ENCODE data around the gene PAK3. TPM values are rescaled to one million over a fixed set of nuclear protein-coding genes. Genes with fewer than 3 reads are reported as not detected.

PAK3 gene
- total and polyA plus RNA-seq, 2 donors (not counting 3 experiments of a cell fraction or from before 2014, with no cell fraction given), result 0.01 to 0.15 TPM

DNA sequence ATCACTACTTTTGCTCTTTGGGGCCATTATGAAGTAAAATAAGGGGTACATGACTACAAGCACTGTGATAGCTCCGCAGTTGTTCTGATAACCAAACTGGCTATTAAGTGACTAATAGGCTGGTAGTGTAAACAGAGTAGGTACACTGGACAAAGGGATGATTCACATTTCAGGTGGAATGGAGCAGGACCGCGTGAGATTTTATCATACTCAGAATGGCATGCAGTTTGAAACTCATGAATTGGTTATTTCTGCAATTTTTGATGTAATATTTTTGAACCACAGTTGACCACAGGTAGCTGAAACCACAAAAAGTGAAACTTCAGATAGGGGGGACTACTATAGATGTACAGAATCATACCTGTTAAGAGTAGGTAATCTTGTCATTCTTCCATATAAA, 55.8 kb downstream of the PAK3 start:
- dilution Hi-C loops (cut with MboI; ENCODE audit: extremely low pct_ligation_motif_present, low sequenced_read_pairs), result no loop called here
- BruUV-seq (replicated peaks), result no TSS peak

More for the DNA sequence above, 55.8 kb downstream of the PAK3 start:
- H4K20me1 ChIP-seq (replicated peaks; ENCODE audit: control insufficient read depth, extremely low read depth, insufficient read depth, low read length), result no peaks in the 10 kb centered on the region
- no peak overlapping the region for H3K4me2 ChIP-seq (ENCODE audit: insufficient read depth, low read length)
- ChIA-PET CTCF (no interaction called here), POLR2A (no interaction called here)
- no peaks in the 10 kb centered on the region for H3K9me3 ChIP-seq (replicated peaks; ENCODE audit: control insufficient read depth, insufficient read depth, low read length)
- no peaks in the 10 kb centered on the region for H3K27me3 ChIP-seq (ENCODE audit: control insufficient read depth in 2 of 2, insufficient read depth in 2 of 2, low read length in 2 of 2)
- no peak overlapping the region for H2AFZ ChIP-seq (ENCODE audit: low read depth, low read length)
- H3K27ac ChIP-seq (ENCODE audit: insufficient read depth, low read depth, low read length), result no peak overlapping the region
- intact Hi-C loops (cut with micrococcal nuclease), result no loop called here
- H3K4me1 ChIP-seq (ENCODE audit: control insufficient read depth, extremely low read depth, insufficient read depth, low read length), result no peaks in the 10 kb centered on the region
- no peaks in the 10 kb centered on the region for H3K36me3 ChIP-seq (ENCODE audit: control insufficient read depth in 2 of 2, extremely low read depth in 1 of 2, insufficient read depth in 2 of 2, low read length in 2 of 2)
- no peak overlapping the region for H3K4me3 ChIP-seq (replicated peaks in 1 of 3; ENCODE audit: insufficient read depth in 1 of 3, low read depth in 1 of 3, low read length in 3 of 3)
- TF ChIP-seq, protein P1, sequence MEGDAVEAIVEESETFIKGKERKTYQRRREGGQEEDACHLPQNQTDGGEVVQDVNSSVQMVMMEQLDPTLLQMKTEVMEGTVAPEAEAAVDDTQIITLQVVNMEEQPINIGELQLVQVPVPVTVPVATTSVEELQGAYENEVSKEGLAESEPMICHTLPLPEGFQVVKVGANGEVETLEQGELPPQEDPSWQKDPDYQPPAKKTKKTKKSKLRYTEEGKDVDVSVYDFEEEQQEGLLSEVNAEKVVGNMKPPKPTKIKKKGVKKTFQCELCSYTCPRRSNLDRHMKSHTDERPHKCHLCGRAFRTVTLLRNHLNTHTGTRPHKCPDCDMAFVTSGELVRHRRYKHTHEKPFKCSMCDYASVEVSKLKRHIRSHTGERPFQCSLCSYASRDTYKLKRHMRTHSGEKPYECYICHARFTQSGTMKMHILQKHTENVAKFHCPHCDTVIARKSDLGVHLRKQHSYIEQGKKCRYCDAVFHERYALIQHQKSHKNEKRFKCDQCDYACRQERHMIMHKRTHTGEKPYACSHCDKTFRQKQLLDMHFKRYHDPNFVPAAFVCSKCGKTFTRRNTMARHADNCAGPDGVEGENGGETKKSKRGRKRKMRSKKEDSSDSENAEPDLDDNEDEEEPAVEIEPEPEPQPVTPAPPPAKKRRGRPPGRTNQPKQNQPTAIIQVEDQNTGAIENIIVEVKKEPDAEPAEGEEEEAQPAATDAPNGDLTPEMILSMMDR (IDR thresholded peaks at IDR 0.05; ENCODE audit: extremely low read depth in 1 of 2, insufficient read depth in 1 of 2, low read depth in 1 of 2, low read length in 2 of 2), result no peak
- TF ChIP-seq MAX (IDR thresholded peaks at IDR 0.05; ENCODE audit: insufficient read depth, insufficient read length) (no peak), POLR2AphosphoS5 (IDR thresholded peaks at IDR 0.05; ENCODE audit: insufficient read depth, low read depth, low read length) (no peak), POLR2A (IDR thresholded peaks at IDR 0.05; ENCODE audit: low read depth, low read length) (no peak), GATA2 (IDR thresholded peaks at IDR 0.05; ENCODE audit: insufficient read depth, insufficient read length, low read depth, low read length) (no peak), EZH2 (IDR thresholded peaks at IDR 0.05; ENCODE audit: borderline replicate concordance, low read depth, low read length, severe bottlenecking) (no peak), JUN (IDR thresholded peaks at IDR 0.05; ENCODE audit: borderline replicate concordance, insufficient read depth, insufficient read length, low read depth) (no peak), MYC (IDR thresholded peaks at IDR 0.05; ENCODE audit: low read depth, low read length) (no peak), FOS (IDR thresholded peaks at IDR 0.05; ENCODE audit: borderline replicate concordance, insufficient read depth, low read length) (no peak)
- no peak overlapping the region for H3K9ac ChIP-seq (replicated peaks; ENCODE audit: extremely low read depth, insufficient read depth, low read length)
- no peaks in the 10 kb centered on the region for H3K79me2 ChIP-seq (ENCODE audit: control insufficient read depth, insufficient read depth, low read length)
- H3K9me1 ChIP-seq (replicated peaks; ENCODE audit: control insufficient read depth, extremely low read depth, insufficient read depth, low read length), result no peaks in the 10 kb centered on the region
- FAIRE-seq (no peak), DNase-seq (ENCODE audit: low read depth, low spot score) (no peak)
